ENCODE measurements around the gene IGSF21.

Gene IGSF21

GRCh38 chr1:18229625-18230024 lies 122.0 kb downstream of the IGSF21 start:
- DNase-seq (ENCODE audit: low spot score), result no peak

GRCh38 chr1:18230321-18230720 lies 122.7 kb downstream of the IGSF21 start:
- DNase-seq (ENCODE audit: low spot score), result no peak

GRCh38 chr1:18230840-18231239 lies 123.2 kb downstream of the IGSF21 start:
- DNase-seq (ENCODE audit: low spot score), result peak; percentile 90

GRCh38 chr1:18232052-18232451 lies 124.5 kb downstream of the IGSF21 start:
- DNase-seq (ENCODE audit: low spot score), result no peak

GRCh38 chr1:18233176-18233864 lies 125.7 kb downstream of the IGSF21 start:
- no peak for DNase-seq (ENCODE audit: low spot score)

GRCh38 chr1:18234790-18235242 lies 127.2 kb downstream of the IGSF21 start:
- peak; percentile 68 for DNase-seq (ENCODE audit: low spot score)

- DNase-seq (ENCODE audit: low spot score), result no peak
These were observed 129.8 kb downstream of the IGSF21 start for GRCh38 chr1:18237371-18237770.

GRCh38 chr1:18238190-18238589 lies 130.6 kb downstream of the IGSF21 start:
- DNase-seq (ENCODE audit: low spot score), result no peak

GRCh38 chr1:18239671-18240070 lies 132.1 kb downstream of the IGSF21 start:
- no peak for DNase-seq (ENCODE audit: low spot score)

GRCh38 chr1:18240906-18241305 lies 133.3 kb downstream of the IGSF21 start:
- no peak for DNase-seq (ENCODE audit: low spot score)

- DNase-seq (ENCODE audit: low spot score), result no peak
These were observed 134.3 kb downstream of the IGSF21 start for GRCh38 chr1:18241891-18242290.

GRCh38 chr1:18243503-18244175 lies 136.0 kb downstream of the IGSF21 start:
- DNase-seq (ENCODE audit: low spot score), result no peak

GRCh38 chr1:18244762-18245161 lies 137.2 kb downstream of the IGSF21 start:
- DNase-seq (ENCODE audit: low spot score), result no peak

GRCh38 chr1:18245647-18246046 lies 138.0 kb downstream of the IGSF21 start:
- DNase-seq (ENCODE audit: low spot score), result no peak

- no peak for DNase-seq (ENCODE audit: low spot score)
These were observed 138.9 kb downstream of the IGSF21 start for GRCh38 chr1:18246543-18246942.

- no peak for DNase-seq (ENCODE audit: low spot score)
These were observed 139.6 kb downstream of the IGSF21 start for GRCh38 chr1:18247151-18247550.

GRCh38 chr1:18249631-18250030 lies 142.0 kb downstream of the IGSF21 start:
- DNase-seq (ENCODE audit: low spot score), result no peak

GRCh38 chr1:18253093-18253492 lies 145.5 kb downstream of the IGSF21 start:
- DNase-seq (ENCODE audit: low spot score), result no peak

- no peak for DNase-seq (ENCODE audit: low spot score)
These were observed 149.0 kb downstream of the IGSF21 start for GRCh38 chr1:18256282-18257235.

- no peak for DNase-seq (ENCODE audit: low spot score)
These were observed 150.2 kb downstream of the IGSF21 start for GRCh38 chr1:18257778-18258177.

- DNase-seq (ENCODE audit: low spot score), result no peak
These were observed 154.3 kb downstream of the IGSF21 start for GRCh38 chr1:18261891-18262290.

- no peak for DNase-seq (ENCODE audit: low spot score)
These were observed 155.1 kb downstream of the IGSF21 start for GRCh38 chr1:18262726-18263125.

Measured in globus pallidus (tissue), 1 donor.